ENCODE data around the gene PLCD4. TPM values are rescaled to one million over a fixed set of nuclear protein-coding genes. Genes with fewer than 3 reads are reported as not detected.
A peak's percentile ranks its signal among the peaks of the same experiment; 100 is the strongest.

Gene PLCD4
- total RNA-seq, 2 donors from 2014 or later = 0.73 to 3.0 TPM

DNA sequence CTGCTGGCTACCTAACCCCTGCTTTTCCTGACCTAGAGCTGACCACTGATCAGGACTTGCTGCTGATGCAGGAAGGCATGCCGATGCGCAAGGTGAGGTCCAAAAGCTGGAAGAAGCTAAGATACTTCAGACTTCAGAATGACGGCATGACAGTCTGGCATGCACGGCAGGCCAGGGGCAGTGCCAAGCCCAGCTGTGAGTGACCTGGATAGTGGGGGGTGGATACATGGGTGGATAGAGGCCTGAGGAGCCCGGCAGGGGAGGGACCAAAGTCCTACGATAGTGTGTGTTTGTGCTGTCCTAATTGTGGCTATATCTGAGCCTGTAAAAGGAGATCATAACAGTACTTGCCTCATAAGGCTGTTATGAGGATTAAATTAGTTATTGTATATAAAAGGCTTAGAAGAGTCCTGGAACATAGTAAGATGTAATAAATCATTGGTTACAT, 8.2 kb downstream of the PLCD4 start:
- DNase-seq = no peak
- intact Hi-C loops (cut with DNase I) = no loop called here
- peak in 1 of 2 donors; percentile 14 for ATAC-seq

DNA sequence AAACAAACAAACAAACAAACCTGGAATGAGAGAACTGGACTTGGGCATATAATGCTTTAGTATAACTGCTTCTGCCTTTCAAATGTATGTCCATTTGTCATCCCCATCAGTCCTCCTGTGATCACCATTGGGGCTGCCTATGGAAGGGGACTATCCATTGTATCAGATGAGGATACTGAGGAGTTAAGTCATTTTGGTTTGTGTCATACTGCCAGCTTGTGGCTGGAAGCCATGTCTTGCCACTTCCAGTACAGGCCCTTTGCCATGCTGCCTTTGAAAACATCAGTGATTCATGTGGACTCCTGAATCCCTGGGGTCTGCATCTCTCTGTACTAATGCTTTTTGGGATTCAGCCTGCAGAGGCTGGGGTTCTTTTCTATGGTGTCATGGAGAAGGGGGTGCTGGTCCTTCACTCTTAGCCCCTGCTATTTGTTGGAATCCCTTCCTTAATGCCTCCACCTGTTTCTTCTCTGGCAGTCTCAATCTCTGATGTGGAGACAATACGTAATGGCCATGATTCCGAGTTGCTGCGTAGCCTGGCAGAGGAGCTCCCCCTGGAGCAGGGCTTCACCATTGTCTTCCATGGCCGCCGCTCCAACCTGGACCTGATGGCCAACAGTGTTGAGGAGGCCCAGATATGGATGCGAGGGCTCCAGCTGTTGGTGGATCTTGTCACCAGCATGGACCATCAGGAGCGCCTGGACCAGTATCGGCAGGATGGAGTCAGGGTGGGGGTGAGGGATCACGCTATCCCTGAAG, 10.6 kb downstream of the PLCD4 start:
- ATAC-seq = no peak
- intact Hi-C loops (cut with DNase I) = no loop called here
- no peak for DNase-seq

DNA sequence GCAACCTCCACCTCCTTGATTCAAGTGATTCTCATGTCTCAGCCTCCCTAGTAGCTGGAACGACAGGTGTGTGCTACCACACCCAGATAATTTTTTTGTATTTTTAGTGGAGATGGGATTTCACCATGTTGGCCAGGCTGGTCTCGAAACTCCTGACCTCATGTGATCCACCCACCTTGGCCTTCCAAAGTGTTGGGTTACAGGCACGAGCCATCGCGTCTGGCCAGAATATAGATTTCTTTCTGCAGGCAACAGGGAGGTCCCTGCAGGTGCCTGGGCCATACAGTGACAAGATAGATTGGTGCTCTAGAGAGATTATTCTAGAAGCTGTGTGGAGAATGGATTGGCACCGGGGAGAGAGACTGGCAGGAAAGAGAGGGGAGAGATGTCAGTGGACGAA, 13.3 kb downstream of the PLCD4 start:
- no peak for DNase-seq
- no peak for ATAC-seq
- intact Hi-C loops (cut with DNase I) = no loop called here

DNA sequence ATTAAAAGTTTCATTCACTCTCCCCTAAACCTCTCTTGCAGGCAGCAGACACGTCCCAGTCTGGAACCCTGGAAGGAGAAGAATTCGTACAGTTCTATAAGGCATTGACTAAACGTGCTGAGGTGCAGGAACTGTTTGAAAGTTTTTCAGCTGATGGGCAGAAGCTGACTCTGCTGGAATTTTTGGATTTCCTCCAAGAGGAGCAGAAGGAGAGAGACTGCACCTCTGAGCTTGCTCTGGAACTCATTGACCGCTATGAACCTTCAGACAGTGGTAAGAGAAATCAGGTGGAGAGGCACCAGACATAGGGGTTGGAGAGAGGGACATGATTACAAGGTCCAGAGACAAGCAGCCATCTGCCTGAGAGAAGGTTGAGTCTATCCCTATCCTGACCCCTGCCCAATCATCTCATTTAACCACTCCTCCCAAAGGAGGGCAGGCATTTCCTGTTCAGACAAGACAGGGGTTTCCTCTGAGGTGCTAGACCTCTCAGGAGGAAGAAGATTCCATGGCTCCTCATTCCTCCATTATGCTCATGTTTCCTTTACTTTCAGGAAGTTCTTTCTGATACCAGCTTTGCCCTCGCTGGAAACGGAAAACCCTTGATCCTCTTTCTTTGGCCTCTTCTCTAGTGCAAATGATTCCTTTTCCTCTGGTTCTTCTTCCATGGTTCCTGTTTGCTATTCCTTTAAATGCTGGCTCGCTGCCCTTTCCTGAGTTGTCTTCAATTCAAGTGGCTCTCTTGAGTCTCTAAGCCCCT, 15.1 kb downstream of the PLCD4 start:
- DNase-seq = no peak
- ATAC-seq = peak; percentile 30 to 47
- intact Hi-C loops (cut with DNase I) = no loop called here

DNA sequence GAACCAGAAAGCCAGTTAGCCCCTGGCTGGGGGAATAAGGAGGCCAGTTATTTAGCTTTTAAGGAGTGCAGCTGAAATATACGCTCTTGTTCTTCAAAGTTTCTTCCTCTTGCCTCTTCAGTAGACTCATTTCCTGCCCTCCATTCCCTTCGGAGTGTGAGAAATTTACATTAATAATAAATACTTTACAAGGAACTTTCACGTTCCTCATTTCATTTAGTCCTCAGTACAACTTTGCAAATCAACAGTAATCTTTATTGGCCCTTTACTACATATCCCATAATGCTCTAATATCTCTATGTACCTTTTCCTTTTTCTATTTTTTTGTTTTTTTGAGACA, 15.6 kb downstream of the PLCD4 start:
- no peak for ATAC-seq
- no peak for DNase-seq
- intact Hi-C loops (cut with DNase I) = no loop called here

DNA sequence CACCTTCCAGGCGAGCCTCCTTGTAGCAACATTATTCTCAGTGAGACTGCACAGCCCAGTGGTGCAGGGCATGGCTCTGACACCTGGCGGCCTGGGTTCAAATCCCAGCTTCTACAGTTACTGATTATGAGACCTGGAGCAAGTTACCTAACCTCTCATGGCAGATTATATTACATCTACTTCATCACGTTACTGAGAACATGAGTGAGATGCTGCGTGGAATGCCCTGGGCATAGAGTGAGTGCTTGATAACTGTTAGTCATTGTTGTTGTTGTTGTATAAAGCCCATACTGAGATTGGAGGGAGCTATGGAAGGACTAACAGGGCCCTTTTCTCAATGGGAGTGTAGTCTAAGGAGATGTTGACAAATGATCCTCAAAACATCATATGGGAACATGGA, 18.7 kb downstream of the PLCD4 start:
- intact Hi-C loops (cut with DNase I) = no loop called here
- no peak for DNase-seq
- no peak for ATAC-seq

DNA sequence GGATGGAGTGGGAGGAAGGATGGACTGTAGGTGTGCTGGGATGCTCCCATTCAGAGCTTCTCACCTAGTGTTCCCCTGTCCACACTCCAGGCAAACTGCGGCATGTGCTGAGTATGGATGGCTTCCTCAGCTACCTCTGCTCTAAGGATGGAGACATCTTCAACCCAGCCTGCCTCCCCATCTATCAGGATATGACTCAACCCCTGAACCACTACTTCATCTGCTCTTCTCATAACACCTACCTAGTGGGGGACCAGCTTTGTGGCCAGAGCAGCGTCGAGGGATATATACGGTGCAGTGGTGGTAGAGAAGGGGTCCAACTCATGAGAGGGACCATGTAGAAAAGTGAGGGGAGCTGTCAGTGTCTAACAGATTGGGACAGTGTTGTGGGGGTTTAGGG, 20.2 kb downstream of the PLCD4 start:
- intact Hi-C loops (cut with DNase I) = no loop called here
- ATAC-seq (no peak), DNase-seq (no peak)

DNA sequence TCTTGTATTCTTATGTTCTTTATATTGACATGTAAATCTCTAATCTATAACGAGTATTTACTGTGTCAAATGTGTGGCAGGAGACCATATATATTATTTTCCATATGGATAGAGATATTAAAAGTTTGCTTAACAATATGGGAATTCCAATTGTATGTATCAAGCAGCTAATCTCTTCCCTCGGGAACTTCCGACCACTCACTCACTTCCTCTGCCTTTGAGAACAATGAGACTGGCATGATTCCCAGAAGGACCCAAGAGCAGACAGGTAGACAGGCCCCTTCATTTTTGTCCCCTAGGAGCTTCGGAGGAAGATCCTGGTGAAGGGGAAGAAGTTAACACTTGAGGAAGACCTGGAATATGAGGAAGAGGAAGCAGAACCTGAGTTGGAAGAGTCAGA, 24.1 kb downstream of the PLCD4 start:
- no peak for DNase-seq
- ATAC-seq = no peak
- intact Hi-C loops (cut with DNase I) = no loop called here

DNA sequence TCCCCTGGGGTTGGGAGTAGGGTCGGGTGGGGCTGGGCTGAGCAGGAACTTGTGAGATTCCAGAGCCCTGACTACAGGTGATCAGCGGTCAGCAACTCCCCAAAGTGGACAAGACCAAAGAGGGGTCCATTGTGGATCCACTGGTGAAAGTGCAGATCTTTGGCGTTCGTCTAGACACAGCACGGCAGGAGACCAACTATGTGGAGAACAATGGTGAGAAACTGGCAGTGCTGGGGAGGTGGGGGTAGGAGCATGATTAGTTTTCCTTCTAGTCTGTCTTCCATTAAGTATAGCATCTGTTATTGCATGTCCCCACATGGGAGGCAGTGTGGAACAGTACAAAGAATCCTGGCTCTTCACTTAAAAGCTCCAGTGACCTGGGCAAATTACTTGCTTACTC, 28.0 kb downstream of the PLCD4 start:
- ATAC-seq (no peak), DNase-seq (no peak)
- intact Hi-C loops (cut with DNase I) = no loop called here

DNA sequence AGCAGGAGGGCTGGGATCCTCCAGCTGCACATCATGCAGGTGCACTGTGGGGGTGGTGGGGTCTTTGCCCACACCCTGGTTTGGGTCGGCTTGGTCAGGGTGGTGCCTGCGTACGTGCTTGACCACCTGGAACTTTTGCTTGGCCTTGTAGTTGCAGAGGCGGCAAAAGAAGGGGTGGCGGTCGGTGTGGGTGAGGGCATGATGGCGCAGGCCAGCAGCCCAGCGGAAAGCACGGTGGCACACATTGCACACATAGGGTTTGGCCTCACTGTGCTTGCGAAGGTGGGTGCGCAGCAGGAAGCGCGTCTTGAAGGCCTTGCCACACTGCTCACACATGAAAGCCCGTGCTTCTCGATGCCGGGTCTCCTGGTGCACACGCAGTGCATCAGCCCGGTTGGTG, 30.7 kb downstream of the PLCD4 start:
- DNase-seq (no peak), ATAC-seq (no peak)
- intact Hi-C loops (cut with DNase I) = no loop called here

DNA sequence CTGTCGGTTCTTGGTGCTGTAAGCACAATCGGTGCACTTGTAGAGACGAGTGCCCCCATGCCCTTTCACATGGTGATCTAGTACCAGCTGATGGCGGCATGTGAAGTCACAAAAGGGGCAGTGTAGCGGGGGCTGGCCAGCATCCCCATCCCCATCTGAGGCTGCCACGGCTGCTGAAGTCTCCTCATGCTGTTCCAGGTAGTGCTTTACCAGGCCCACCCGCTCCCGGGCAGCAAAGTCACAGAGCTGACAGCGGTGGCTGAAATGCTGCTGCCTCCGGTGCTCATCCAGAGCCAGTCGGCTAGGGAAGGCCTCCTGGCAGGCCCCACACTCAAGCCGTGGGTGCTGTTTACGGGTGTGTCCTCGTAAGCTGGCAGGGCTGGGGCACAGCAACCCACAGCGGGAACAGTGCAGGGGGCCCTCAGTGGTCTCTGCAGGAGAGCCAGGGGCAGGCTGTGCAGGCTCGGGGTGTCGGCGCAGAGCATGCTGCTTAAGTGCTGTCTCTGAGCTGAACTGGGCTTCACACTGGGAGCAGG, 34.5 kb downstream of the PLCD4 start:
- no peak for ATAC-seq
- DNase-seq = no peak
- intact Hi-C loops (cut with DNase I) = loop anchor here in 1 of 2 donors (10.0 kb wide), 1 partner anchor 57 kb away; no protein-coding TSS in a partner anchor

DNA sequence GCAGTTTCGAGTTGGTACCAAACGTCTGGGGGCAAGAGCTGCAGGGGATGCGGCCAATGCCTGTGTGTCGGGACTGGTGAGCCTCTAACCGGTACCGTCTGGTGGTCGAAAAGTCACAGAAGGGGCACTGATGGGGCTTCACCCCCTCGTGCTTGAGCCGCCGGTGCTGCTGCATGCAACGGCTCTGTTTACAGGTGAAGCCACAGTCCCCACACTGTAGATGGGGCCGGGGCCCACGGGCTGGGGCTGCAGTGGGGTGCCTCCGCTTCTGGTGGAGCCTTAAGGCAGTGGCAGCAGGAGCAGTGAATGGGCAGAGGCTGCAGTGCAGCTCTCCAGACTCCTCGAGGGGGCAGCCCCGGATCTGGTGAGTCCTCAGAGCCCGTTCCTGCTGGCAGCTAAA, 35.1 kb downstream of the PLCD4 start:
- ATAC-seq (no peak), DNase-seq (no peak)
- intact Hi-C loops (cut with DNase I) = loop anchor here in 1 of 2 donors (10.0 kb wide), 1 partner anchor 58 kb away; no protein-coding TSS in a partner anchor

DNA sequence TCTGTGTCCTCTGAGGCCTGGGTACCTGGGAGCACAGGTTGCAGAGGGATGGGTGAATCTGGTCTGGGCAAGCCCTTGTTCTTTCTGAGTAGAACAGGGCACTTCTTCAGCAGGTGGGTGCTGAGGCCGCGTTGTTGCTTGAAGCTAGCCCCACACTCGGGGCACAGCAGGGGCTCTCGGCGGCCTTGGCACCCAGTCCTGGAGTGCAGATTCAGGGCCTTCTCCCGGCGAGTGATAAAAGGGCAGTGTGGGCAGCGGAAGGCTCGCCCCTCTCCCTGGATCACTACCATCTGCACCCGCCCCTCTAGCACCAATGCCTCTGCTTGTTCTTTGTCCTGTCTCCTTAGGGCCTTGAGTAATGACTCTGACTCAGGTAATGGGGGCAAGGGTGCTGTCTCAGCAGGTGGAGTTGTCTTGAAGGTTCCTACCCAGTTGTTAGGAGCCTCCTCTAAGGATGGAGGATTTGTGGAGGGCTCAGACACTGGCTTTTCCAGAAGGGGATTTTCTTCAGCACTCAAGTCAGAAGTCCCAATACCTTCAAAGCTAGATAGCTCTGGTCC, 36.1 kb downstream of the PLCD4 start:
- intact Hi-C loops (cut with DNase I) = loop anchor here in 1 of 2 donors (10.0 kb wide), 1 partner anchor 59 kb away; no protein-coding TSS in a partner anchor
- no peak for DNase-seq
- ATAC-seq = no peak

DNA sequence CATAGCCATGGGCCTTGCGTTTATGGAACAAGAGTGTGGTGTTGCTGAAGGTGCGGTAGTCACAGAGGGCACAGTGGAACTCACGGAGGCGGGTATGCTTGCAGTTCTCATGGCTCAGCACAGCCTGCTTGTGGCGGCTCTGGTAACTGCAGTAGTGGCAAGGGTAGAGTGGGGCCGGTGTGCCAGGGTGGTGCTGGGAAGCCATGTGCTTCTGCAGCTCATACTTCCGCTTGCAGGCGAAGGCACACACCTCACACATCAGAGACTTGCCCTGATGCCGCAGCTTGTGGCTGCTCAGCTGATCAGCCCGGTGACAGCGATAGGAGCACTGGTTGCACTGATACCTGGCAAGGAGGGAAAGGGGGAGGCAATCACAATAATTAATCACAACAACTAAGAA, 37.0 kb downstream of the PLCD4 start:
- ATAC-seq (no peak), DNase-seq (no peak)
- intact Hi-C loops (cut with DNase I) = loop anchor here in 1 of 2 donors (10.0 kb wide), 1 partner anchor 60 kb away; no protein-coding TSS in a partner anchor

DNA sequence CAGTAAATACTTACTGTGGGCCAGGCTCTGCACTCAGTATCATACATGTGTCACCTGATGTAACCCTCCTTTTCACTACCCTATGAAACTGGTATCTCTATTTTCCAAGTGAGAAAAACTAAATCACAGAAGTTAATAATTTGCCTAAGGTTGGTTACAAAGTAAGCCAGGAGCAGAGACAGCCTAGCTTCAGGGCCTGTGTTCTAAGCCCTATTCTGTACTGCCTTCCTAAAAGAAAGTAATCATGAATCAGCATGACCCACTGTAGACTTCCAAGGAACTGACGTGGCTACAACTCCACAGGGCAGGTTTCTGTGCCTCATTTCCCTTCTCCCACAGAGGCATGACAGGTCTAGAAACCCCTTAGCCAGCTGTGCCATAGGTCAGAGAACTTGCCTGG, 37.4 kb downstream of the PLCD4 start:
- DNase-seq = no peak
- intact Hi-C loops (cut with DNase I) = loop anchor here in 1 of 2 donors (10.0 kb wide), 1 partner anchor 60 kb away; no protein-coding TSS in a partner anchor

DNA sequence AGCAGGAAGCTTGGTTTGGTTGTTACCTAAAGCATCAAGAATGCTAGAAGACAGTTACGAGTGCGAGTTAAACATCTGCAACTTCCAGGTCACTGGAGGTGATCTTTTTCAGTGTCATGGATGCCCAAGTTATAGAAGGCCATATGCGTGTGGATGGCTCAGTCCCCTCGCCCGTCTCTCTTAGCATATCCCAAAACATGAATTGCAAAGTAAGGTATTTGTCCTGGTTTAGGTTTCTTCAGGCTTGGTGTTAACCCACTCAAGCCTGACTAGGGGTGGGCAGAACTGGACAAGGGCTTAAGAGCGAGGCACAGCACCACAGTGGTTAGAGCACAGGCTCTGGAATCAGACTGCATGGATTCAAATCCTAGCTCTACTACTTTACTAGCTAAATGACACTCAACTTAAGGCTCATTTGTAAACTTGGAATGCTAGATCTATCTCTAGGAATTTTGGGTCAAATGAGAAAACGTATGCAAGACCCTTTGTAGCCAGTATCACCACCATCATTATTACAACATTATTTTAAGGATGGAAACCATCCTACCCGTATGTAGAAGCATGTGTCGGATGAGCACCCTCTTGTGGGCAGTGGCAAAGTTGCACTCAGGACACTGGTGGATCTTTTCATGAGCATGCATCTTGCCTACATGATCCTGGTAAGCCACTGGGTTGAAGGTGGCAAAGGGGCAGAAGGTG, 40.5 kb downstream of the PLCD4 start:
- intact Hi-C loops (cut with DNase I) = loop anchor here in 1 of 2 donors (10.0 kb wide), 1 partner anchor 63 kb away; no protein-coding TSS in a partner anchor
- ATAC-seq (peak; percentile 70 to 72), DNase-seq (peak; percentile 51)

More for the DNA sequence above, 37.4 kb downstream of the PLCD4 start:
- ATAC-seq = no peak

DNA sequence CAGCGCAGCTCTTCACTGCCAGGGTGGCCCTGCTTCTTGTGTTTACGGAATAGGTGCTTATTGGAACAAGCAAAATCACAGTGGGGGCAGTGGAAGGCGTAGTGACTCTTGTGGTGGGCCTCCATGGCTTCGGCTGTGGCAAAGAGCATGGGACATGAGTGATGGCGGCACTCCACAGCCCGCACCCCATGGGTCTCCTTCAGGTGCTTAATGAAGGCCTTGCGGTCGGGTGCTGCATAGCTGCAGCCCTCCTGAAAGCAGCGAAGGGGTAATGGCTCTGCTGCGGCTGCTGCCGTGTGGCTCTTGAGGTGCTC, 41.0 kb downstream of the PLCD4 start:
- peak in 1 of 2 donors; percentile 6 for ATAC-seq
- intact Hi-C loops (cut with DNase I) = loop anchor here in 1 of 2 donors (10.0 kb wide), 1 partner anchor 64 kb away; no protein-coding TSS in a partner anchor
- no peak for DNase-seq

DNA sequence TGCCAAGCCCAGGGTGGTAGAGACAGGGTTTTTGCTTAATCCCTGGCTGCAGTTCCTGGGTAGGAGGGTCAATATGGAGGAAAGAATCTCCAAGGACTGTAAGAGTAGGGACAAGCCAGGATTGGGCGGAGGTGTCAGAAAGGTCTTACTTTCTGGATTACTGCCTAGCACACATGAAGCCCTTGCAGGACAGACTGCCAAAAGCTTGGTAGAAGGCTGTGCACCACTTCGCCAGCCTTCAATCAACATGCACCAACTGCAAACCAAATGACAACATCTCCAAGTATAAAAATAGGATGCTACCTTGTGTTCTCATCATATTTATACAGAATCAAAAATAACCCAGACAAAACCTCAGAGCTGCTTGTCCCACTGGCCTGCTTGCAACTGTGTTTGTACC, 48.1 kb downstream of the PLCD4 start:
- DNase-seq (no peak), ATAC-seq (peak in 1 of 2 donors; percentile 46)
- intact Hi-C loops (cut with DNase I) = no loop called here

DNA sequence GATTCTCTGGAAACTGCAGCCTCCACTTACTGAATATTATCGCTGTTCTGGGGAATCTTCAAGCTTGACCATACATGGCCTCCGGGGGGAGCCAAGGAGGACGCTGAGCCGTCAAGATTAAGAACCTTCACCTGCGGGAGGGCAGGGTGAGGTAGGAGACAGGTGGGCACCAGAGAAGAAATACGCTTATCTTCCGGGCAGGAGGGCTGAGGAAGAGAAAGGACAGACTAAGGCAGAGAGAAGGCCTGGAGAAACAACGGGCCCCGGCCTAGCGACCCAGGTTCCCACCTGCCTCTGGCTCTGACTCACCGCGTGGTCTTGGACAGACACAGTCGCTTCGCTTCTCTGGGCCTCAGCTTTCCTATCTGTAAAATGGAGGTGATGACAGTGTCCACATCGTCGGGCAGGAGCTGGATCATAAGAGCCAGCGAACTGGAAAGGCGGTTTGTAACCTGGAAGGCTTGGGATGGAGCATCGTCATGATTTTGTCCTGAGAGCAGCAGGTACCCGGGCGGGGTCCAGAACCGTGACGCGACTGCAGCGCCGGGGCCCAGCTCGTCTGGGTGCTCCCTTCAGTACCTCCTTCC, 51.1 kb downstream of the PLCD4 start:
- no peak for DNase-seq
- intact Hi-C loops (cut with DNase I) = no loop called here

More for the DNA sequence above, 51.1 kb downstream of the PLCD4 start:
- peak in 1 of 2 donors; percentile 23 for ATAC-seq
